ENCODE measurements around the gene CEP104. TPM values are rescaled to one million over a fixed set of nuclear protein-coding genes. Genes with fewer than 3 reads are reported as not detected.

The CEP104 gene
- total RNA-seq, 1 donor from 2014 or later = 40.3 TPM

DNA sequence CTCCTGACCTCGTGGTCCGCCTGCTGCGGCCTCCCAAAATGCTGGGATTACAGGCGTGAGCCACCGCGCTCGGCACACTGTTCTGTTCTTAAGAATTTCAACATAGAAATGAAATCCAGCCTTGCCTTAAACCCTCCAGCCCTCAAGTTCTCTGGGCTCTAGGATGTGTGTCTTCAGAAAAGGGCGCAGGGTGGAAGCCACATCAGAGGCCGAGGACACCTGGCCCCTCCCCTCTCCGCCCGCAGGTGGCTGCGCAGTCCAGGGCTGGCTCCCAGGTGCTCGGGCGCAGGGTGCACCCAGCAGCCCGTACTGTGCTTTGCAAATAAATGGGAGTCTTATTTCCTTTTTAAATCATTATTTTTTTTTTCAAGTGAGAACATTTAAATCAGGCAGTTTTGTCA is 45.1 kb upstream of the CEP104 start:
- Mint-ChIP-seq H3K4me3 (ENCODE audit: unreplicated experiment) (peak overlapping the region; percentile 51), H3K4me1 (ENCODE audit: unreplicated experiment) (peaks cover 15% of the 10 kb centered on the region), H3K27ac (ENCODE audit: unreplicated experiment) (no peak overlapping the region), H3K9me3 (ENCODE audit: unreplicated experiment) (no peaks in the 10 kb centered on the region), H3K36me3 (ENCODE audit: low read depth, unreplicated experiment) (no peaks in the 10 kb centered on the region), H3K27me3 (ENCODE audit: unreplicated experiment) (peaks cover 10% of the 10 kb centered on the region)
- no peak for DNase-seq (ENCODE audit: low spot score)
- TF ChIP-seq CTCF (IDR thresholded peaks at IDR 0.05; ENCODE audit: unreplicated experiment) = no peak

DNA sequence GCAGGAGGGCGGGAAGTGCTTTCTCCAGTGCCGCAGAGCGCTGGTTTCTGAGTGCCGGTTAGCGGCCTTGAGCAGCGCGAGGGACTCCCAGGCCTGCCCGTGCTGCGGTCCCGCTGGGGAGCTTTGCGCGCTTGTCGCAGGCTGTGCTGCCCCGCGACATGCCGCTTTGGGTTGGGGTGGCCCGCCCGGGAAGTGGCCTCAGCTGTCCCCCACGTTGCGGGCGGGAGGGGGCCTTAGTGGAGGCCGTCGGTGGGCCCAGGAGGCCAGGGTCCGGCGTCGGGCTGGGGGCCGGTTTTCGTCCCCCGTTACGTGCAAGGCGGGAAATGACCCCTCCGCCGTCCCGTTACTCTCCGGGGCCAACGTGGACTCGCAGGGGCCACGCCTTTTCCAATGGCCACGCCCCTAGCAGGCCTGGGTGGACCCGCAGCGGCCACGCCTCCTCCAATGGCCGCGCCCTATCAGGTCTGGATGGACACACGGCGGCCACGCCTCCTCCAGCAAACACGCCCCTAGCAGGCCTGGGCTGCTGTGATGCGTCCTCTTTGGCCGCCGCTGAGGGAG is 44.0 kb upstream of the CEP104 start:
- no peaks in the 10 kb centered on the region for H3K9me3 Mint-ChIP-seq (ENCODE audit: unreplicated experiment)
- peak; percentile 94 for DNase-seq (ENCODE audit: low spot score)
- peaks cover 9% of the 10 kb centered on the region for H3K27me3 Mint-ChIP-seq (ENCODE audit: unreplicated experiment)
- H3K4me3 Mint-ChIP-seq (ENCODE audit: unreplicated experiment) = peak overlapping the region; percentile 95
- no peak overlapping the region for H3K27ac Mint-ChIP-seq (ENCODE audit: unreplicated experiment)
- TF ChIP-seq CTCF (IDR thresholded peaks at IDR 0.05; ENCODE audit: unreplicated experiment) = peak; percentile 10
- peaks cover 15% of the 10 kb centered on the region for H3K4me1 Mint-ChIP-seq (ENCODE audit: unreplicated experiment)
- H3K36me3 Mint-ChIP-seq (ENCODE audit: low read depth, unreplicated experiment) = no peaks in the 10 kb centered on the region

DNA sequence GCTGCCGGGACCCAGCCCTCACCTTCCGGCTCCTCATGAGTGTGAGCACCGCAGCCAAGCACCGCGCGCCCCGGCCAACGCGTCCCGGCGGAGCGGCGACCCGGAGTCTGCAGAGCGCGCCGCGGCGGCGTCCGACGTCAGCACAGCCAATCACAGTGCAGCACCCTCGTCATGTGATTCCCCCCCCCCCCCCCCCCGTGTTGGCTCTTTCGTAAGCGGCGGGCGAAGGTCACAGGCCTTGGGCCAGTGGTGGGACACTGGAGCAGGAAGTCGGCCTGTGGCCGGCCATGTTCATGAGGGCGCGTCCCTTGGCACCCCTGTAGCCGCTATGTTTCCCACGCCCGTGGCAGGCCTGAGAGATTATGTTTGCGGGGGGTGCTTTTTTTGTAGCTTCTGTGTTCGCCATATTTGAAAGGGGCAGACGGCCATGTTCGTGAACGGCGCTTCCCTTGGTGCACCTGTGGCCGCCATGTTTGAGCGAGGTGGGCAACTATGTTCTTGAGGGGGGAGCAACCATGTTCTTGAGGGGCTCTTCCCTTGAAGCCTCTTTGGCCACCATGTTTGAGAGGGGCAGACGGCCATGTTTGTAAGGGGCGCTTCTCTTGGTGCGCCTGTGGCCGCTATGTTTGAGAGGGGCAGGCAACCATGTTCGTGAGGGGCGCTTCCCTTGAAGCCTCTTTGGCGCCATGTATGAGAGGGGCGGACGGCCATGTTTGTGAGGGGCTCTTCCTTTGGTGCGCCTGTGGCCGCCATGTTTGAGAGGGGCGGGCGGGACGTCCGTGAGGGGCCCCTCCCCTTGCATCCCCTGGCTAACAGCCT is 43.3 kb upstream of the CEP104 start, which contains the start of gene C1orf174:
Gene C1orf174, minus strand, starts transcription at position 123 of the 819 bp plus-strand sequence. Its CDS starts 86 bp downstream, at position 37.
- Mint-ChIP-seq H3K27me3 (ENCODE audit: unreplicated experiment) (peaks cover 8% of the 10 kb centered on the region), H3K27ac (ENCODE audit: unreplicated experiment) (peak within 1 kb of the TSS; percentile 97), H3K4me3 (ENCODE audit: unreplicated experiment) (peak within 1 kb of the TSS; percentile 95), H3K4me1 (ENCODE audit: unreplicated experiment) (peaks cover 15% of the 10 kb centered on the region), H3K36me3 (ENCODE audit: low read depth, unreplicated experiment) (no peaks in the 10 kb centered on the region), H3K9me3 (ENCODE audit: unreplicated experiment) (no peaks in the 10 kb centered on the region)
- peak; percentile 89 for DNase-seq (ENCODE audit: low spot score)
- no peak for TF ChIP-seq CTCF (IDR thresholded peaks at IDR 0.05; ENCODE audit: unreplicated experiment)

DNA sequence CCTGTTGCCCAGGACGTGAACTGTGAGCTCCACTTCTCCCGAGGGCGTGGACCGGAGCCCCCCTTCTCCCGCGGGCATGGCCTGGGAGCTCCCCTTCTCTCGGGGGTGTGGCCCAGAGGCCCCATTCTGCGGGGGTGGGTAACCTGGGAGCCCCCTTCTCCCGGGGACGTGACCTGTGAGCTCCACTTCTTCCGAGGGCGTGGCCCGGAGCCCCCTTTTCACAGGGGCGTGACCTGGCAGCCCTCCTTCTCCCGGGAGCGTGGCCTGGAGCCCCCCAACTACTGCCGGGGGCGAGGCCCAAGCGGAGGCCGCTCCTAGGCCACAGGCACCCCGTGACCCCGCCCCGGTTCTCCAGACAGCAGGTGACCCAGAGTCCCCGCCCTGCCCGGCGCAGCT is 42.7 kb upstream of the CEP104 start:
- DNase-seq (ENCODE audit: low spot score) = peak; percentile 24
- Mint-ChIP-seq H3K4me3 (ENCODE audit: unreplicated experiment) (peak overlapping the region; percentile 95), H3K27ac (ENCODE audit: unreplicated experiment) (no peak overlapping the region), H3K9me3 (ENCODE audit: unreplicated experiment) (no peaks in the 10 kb centered on the region), H3K4me1 (ENCODE audit: unreplicated experiment) (peaks cover 15% of the 10 kb centered on the region), H3K27me3 (ENCODE audit: unreplicated experiment) (peaks cover 8% of the 10 kb centered on the region), H3K36me3 (ENCODE audit: low read depth, unreplicated experiment) (no peaks in the 10 kb centered on the region)
- TF ChIP-seq CTCF (IDR thresholded peaks at IDR 0.05; ENCODE audit: unreplicated experiment) = no peak

All from endothelial cell (in vitro differentiated cells).